Measurements from ENCODE around the gene KRTAP10-2. TPM values are rescaled to one million over a fixed set of nuclear protein-coding genes. Genes with fewer than 3 reads are reported as not detected.
A peak's percentile ranks its signal among the peaks of the same experiment; 100 is the strongest.

KRTAP10-2 gene
- total and polyA plus RNA-seq, 9 of the 15 experiments (the other 6 are each of a cell fraction or from before 2014, with no cell fraction given), result not detected

DNA sequence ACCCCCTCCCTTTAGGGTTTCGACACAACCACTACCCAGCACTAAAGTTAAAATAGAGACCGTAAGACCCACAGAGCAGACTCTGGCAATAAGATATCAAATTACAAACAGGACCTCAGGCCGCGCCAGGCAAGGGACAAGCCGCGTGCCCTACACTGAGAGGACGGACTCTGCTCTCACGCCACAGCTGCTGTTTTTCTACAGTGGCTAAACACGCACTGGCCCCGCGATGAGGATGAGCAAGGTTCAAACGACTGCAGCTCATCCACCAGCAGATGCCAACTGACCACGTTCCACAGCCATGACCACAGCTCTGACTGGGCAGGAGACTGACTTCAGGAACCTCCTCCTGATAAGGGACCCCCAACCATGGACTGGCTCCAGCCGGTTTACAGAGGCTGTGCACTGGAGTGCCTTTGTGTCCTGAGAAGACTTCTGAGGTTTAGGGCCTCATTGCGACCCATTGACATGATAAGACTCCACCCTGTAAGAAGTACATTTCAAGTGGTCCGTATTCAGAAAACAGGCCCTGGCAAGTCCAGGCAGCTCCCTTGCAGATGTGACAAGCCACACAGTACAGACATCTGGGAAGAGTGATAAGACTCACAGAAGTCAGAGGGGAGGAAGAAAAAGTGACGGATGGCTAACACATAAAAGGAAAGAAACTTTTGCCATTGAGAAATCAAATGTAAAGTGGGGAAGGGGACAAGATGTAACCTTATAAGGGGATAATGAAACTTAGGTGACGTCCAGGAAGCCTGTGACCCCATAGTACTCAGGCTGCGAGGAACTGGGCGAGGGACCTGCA, 42.5 kb upstream of the KRTAP10-2 start (continued):
- peak; percentile 98 for TF ChIP-seq LEF1 (IDR thresholded peaks at IDR 0.05)
- TF ChIP-seq, protein P1, sequence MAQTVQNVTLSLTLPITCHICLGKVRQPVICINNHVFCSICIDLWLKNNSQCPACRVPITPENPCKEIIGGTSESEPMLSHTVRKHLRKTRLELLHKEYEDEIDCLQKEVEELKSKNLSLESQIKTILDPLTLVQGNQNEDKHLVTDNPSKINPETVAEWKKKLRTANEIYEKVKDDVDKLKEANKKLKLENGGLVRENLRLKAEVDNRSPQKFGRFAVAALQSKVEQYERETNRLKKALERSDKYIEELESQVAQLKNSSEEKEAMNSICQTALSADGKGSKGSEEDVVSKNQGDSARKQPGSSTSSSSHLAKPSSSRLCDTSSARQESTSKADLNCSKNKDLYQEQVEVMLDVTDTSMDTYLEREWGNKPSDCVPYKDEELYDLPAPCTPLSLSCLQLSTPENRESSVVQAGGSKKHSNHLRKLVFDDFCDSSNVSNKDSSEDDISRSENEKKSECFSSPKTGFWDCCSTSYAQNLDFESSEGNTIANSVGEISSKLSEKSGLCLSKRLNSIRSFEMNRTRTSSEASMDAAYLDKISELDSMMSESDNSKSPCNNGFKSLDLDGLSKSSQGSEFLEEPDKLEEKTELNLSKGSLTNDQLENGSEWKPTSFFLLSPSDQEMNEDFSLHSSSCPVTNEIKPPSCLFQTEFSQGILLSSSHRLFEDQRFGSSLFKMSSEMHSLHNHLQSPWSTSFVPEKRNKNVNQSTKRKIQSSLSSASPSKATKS (CRISPR knock-in tag; IDR thresholded peaks at IDR 0.05), result no peak
- TF ChIP-seq ZNF3 (CRISPR knock-in tag; IDR thresholded peaks at IDR 0.05), result no peak
- TF ChIP-seq, protein P2, sequence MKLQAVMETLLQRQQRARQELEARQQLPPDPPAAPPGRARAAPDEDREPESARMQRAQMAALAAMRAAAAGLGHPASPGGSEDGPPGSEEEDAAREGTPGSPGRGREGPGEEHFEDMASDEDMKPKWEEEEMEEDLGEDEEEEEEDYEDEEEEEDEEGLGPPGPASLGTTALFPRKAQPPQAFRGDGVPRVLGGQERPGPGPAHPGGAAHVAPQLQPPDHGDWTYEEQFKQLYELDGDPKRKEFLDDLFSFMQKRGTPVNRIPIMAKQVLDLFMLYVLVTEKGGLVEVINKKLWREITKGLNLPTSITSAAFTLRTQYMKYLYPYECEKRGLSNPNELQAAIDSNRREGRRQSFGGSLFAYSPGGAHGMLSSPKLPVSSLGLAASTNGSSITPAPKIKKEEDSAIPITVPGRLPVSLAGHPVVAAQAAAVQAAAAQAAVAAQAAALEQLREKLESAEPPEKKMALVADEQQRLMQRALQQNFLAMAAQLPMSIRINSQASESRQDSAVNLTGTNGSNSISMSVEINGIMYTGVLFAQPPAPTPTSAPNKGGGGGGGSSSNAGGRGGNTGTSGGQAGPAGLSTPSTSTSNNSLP (IDR thresholded peaks at IDR 0.05; ENCODE audit: borderline replicate concordance, low read depth, low read length), result 0 out of 2 replicates have a peak, but pooled peaks have one; percentile 52
- TF ChIP-seq HDAC8 (tag; IDR thresholded peaks at IDR 0.05), result no peak; the same call in 1 of the 2 replicates
- TF ChIP-seq ZNF324 (CRISPR knock-in tag; IDR thresholded peaks at IDR 0.05), result no peak
- no peak; the same call in 1 of the 2 replicates for TF ChIP-seq ZNF354B (CRISPR knock-in tag; IDR thresholded peaks at IDR 0.05)
- TF ChIP-seq ZNF143 (CRISPR knock-in tag; IDR thresholded peaks at IDR 0.05), result no peak
- TF ChIP-seq PURB (CRISPR knock-in tag; IDR thresholded peaks at IDR 0.05; ENCODE audit: low read depth), result no peak
- TF ChIP-seq ZFX (CRISPR knock-in tag; IDR thresholded peaks at IDR 0.05), result 0 out of 2 replicates have a peak, but pooled peaks have one; percentile 38
- TF ChIP-seq, protein P3, sequence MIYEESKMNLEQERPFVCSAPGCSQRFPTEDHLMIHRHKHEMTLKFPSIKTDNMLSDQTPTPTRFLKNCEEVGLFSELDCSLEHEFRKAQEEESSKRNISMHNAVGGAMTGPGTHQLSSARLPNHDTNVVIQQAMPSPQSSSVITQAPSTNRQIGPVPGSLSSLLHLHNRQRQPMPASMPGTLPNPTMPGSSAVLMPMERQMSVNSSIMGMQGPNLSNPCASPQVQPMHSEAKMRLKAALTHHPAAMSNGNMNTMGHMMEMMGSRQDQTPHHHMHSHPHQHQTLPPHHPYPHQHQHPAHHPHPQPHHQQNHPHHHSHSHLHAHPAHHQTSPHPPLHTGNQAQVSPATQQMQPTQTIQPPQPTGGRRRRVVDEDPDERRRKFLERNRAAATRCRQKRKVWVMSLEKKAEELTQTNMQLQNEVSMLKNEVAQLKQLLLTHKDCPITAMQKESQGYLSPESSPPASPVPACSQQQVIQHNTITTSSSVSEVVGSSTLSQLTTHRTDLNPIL (CRISPR knock-in tag; IDR thresholded peaks at IDR 0.05), result no peak
- 0 out of 2 replicates have a peak, but pooled peaks have one; percentile 62 for TF ChIP-seq ZNF583 (CRISPR knock-in tag; IDR thresholded peaks at IDR 0.05)
- TF ChIP-seq GTF2A2 (tag; IDR thresholded peaks at IDR 0.05), result no peak
- TF ChIP-seq, protein P4, sequence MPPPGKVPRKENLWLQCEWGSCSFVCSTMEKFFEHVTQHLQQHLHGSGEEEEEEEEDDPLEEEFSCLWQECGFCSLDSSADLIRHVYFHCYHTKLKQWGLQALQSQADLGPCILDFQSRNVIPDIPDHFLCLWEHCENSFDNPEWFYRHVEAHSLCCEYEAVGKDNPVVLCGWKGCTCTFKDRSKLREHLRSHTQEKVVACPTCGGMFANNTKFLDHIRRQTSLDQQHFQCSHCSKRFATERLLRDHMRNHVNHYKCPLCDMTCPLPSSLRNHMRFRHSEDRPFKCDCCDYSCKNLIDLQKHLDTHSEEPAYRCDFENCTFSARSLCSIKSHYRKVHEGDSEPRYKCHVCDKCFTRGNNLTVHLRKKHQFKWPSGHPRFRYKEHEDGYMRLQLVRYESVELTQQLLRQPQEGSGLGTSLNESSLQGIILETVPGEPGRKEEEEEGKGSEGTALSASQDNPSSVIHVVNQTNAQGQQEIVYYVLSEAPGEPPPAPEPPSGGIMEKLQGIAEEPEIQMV (tag; conservative IDR thresholded peaks at IDR 0.05; ENCODE audit: low read depth), result peak; percentile 65
- TF ChIP-seq, protein P5, sequence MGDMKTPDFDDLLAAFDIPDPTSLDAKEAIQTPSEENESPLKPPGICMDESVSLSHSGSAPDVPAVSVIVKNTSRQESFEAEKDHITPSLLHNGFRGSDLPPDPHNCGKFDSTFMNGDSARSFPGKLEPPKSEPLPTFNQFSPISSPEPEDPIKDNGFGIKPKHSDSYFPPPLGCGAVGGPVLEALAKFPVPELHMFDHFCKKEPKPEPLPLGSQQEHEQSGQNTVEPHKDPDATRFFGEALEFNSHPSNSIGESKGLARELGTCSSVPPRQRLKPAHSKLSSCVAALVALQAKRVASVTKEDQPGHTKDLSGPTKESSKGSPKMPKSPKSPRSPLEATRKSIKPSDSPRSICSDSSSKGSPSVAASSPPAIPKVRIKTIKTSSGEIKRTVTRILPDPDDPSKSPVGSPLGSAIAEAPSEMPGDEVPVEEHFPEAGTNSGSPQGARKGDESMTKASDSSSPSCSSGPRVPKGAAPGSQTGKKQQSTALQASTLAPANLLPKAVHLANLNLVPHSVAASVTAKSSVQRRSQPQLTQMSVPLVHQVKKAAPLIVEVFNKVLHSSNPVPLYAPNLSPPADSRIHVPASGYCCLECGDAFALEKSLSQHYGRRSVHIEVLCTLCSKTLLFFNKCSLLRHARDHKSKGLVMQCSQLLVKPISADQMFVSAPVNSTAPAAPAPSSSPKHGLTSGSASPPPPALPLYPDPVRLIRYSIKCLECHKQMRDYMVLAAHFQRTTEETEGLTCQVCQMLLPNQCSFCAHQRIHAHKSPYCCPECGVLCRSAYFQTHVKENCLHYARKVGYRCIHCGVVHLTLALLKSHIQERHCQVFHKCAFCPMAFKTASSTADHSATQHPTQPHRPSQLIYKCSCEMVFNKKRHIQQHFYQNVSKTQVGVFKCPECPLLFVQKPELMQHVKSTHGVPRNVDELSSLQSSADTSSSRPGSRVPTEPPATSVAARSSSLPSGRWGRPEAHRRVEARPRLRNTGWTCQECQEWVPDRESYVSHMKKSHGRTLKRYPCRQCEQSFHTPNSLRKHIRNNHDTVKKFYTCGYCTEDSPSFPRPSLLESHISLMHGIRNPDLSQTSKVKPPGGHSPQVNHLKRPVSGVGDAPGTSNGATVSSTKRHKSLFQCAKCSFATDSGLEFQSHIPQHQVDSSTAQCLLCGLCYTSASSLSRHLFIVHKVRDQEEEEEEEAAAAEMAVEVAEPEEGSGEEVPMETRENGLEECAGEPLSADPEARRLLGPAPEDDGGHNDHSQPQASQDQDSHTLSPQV (IDR thresholded peaks at IDR 0.05), result peak; percentile 91
- TF ChIP-seq FOXJ3 (CRISPR knock-in tag; IDR thresholded peaks at IDR 0.05), result no peak

Measured in K562 (cell line).